ENCODE results near the gene DPPA5. TPM values are rescaled to one million over a fixed set of nuclear protein-coding genes. Genes with fewer than 3 reads are reported as not detected.
A peak's percentile ranks its signal among the peaks of the same experiment; 100 is the strongest.
"Not testable (repeated sequence)": the region's sequence is repeated elsewhere in the genome, so short reads cannot be mapped to it uniquely, and the experiment has no call there.

Gene DPPA5
- total RNA-seq, 1 donor from 2014 or later: not detected

GRCh38 chr6:73391675-73392074, 37.6 kb upstream of the DPPA5 start:
- TF ChIP-seq CTCF (IDR thresholded peaks at IDR 0.05): no peak
- intact Hi-C loops (cut with DNase I): no loop called here
- ATAC-seq (no peak), DNase-seq (no peak)
- Histone ChIP-seq H3K4me1 (peaks cover 5% of the 10 kb centered on the region), H3K9me3 (no peaks in the 10 kb centered on the region), H3K4me3 (no peak overlapping the region), H3K36me3 (no peaks in the 10 kb centered on the region), H3K27ac (no peak overlapping the region), H3K27me3 (ENCODE audit: low read depth) (no peaks in the 10 kb centered on the region)

DNA sequence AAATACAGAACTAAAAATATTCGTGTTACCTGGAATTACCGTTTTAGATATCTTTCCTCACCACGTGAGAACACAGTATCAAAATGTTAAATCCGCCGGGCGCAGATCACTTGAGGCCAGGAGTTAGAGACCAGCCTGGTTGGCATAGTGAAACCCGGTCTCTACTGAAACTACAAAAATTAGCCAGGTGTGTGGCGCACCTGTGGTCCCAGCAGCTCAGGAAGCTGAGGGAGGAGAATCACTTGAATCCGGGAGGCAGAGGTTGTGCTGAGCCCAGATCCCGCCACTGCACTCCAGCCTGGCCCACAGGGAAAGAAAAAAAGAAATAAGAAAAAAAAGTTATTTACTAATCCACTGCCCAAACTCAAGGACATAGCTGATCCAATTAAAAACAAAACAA, 35.8 kb upstream of the DPPA5 start:
- intact Hi-C loops (cut with DNase I): no loop called here
- no peaks in the 10 kb centered on the region for H3K27me3 ChIP-seq (ENCODE audit: low read depth)
- DNase-seq (no peak), ATAC-seq (no peak)
- peaks cover 5% of the 10 kb centered on the region for H3K4me1 ChIP-seq
- no peak for TF ChIP-seq CTCF (IDR thresholded peaks at IDR 0.05)
- no peaks in the 10 kb centered on the region for H3K9me3 ChIP-seq
- no peak overlapping the region for H3K27ac ChIP-seq
- no peak overlapping the region for H3K4me3 ChIP-seq
- H3K36me3 ChIP-seq: no peaks in the 10 kb centered on the region

DNA sequence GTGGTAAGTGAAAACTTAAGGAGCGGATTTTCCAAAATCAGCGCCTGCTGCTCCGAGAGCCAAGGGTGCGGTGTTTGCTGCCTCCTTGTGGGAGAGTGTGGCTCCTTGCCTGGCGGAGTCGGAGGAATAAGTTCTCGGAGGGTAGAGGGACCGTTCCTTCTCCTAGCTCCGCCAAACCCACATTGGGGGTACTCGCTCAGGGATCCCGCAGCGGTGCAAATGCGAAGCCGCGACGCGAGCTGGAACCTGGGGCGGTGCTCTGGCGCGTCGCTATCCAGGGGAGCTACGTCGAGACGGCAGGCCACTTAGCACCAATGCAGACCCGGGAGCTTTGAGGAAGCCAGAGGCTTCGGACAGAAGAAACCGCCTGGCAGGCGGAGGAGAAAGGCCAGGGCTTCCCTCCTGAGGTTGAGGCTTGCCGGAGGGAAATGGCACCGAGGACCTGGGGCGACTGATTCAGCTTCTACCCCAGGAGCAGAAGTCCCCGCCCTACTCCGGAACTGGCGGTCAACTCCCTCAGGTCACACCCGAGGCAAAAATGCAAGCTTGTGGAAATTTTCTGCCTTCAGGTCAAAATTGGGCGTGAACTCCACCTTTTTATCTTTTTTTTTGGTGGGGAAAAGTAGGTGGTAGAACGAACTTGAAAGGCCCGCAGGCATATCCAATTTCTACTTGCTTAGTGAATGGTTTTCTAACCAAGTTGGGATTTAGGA, 34.9 kb upstream of the DPPA5 start:
- peak overlapping the region; percentile 75 for H3K27ac ChIP-seq
- peak; percentile 88 to 91 for ATAC-seq
- H3K4me1 ChIP-seq: peaks cover 5% of the 10 kb centered on the region
- H3K36me3 ChIP-seq: no peaks in the 10 kb centered on the region
- no peaks in the 10 kb centered on the region for H3K27me3 ChIP-seq (ENCODE audit: low read depth)
- H3K4me3 ChIP-seq: peak overlapping the region; percentile 62
- peak; percentile 70 for DNase-seq
- intact Hi-C loops (cut with DNase I): no loop called here
- TF ChIP-seq CTCF (IDR thresholded peaks at IDR 0.05): peak; percentile 61
- no peaks in the 10 kb centered on the region for H3K9me3 ChIP-seq

GRCh38 chr6:73388433-73388799, 34.3 kb upstream of the DPPA5 start:
- TF ChIP-seq CTCF (IDR thresholded peaks at IDR 0.05): no peak
- H3K9me3 ChIP-seq: no peaks in the 10 kb centered on the region
- intact Hi-C loops (cut with DNase I): no loop called here
- peak; percentile 36 to 56 for ATAC-seq
- peak overlapping the region; percentile 75 for H3K27ac ChIP-seq
- peaks cover 5% of the 10 kb centered on the region for H3K4me1 ChIP-seq
- DNase-seq: no peak
- H3K4me3 ChIP-seq: peak overlapping the region; percentile 62
- H3K36me3 ChIP-seq: no peaks in the 10 kb centered on the region
- H3K27me3 ChIP-seq (ENCODE audit: low read depth): no peaks in the 10 kb centered on the region

GRCh38 chr6:73382462-73383113, 28.5 kb upstream of the DPPA5 start:
- ATAC-seq: no peak
- no peaks in the 10 kb centered on the region for H3K27me3 ChIP-seq (ENCODE audit: low read depth)
- TF ChIP-seq CTCF (IDR thresholded peaks at IDR 0.05): no peak

GRCh38 chr6:73381531-73381930, 27.5 kb upstream of the DPPA5 start:
- H3K4me3 ChIP-seq; DNase-seq; ATAC-seq; H3K9me3 ChIP-seq; intact Hi-C loops (cut with DNase I); H3K27ac ChIP-seq; H3K36me3 ChIP-seq; H3K27me3 ChIP-seq (ENCODE audit: low read depth); H3K4me1 ChIP-seq: not testable (repeated sequence)

More at GRCh38 chr6:73382462-73383113, 28.5 kb upstream of the DPPA5 start:
- H3K4me1 ChIP-seq: no peaks in the 10 kb centered on the region
- no peak overlapping the region for H3K27ac ChIP-seq
- no peak overlapping the region for H3K4me3 ChIP-seq
- intact Hi-C loops (cut with DNase I): no loop called here
- H3K9me3 ChIP-seq: no peaks in the 10 kb centered on the region
- DNase-seq: no peak
- H3K36me3 ChIP-seq: no peaks in the 10 kb centered on the region

All from lower lobe of right lung (tissue), 2 donors.